KMS-11 (cell line): ENCODE measurements around the gene INHBC.
"Not testable (repeated sequence)": the region's sequence is repeated elsewhere in the genome, so short reads cannot be mapped to it uniquely, and the experiment has no call there.

Experiments used
- H2AFZ ChIP-seq: fragments of 200-600 bp; sonication (generic); 2 replicates; pipeline ENCODE4 v1.6.1; 2016; ENCODE audit warnings: antibody characterized with exemption, mixed run types, low read depth
- H3K27ac ChIP-seq: fragments of 200-600 bp; sonication (generic); 2 replicates; pipeline ENCODE4 v1.6.1; 2016; ENCODE audit warnings: mild to moderate bottlenecking, mixed run types
- H3K27me3 ChIP-seq: fragments of 200-600 bp; sonication (generic); 2 replicates; pipeline ENCODE4 v1.6.1; 2017; ENCODE audit warnings: mild to moderate bottlenecking, low read depth, mixed run types, moderate library complexity; ENCODE audit not compliant: insufficient read depth
- H3K36me3 ChIP-seq: fragments of 200-600 bp; sonication (generic); 2 replicates; pipeline ENCODE4 v1.6.1; 2017; ENCODE audit warnings: mild to moderate bottlenecking, mixed run types; ENCODE audit not compliant: insufficient read depth
- H3K4me1 ChIP-seq: fragments of 200-600 bp; sonication (generic); 2 replicates; pipeline ENCODE4 v1.6.1; 2016; ENCODE audit warnings: mild to moderate bottlenecking, low read depth, mixed run types; ENCODE audit not compliant: poor library complexity, severe bottlenecking
- H3K4me2 ChIP-seq: fragments of 200-600 bp; sonication (generic); 2 replicates; pipeline ENCODE4 v1.7.0; 2016; ENCODE audit warnings: mild to moderate bottlenecking, mixed run types
- H3K4me3 ChIP-seq: fragments of 200-600 bp; sonication (generic); IDR thresholded peaks from 2 replicates; pipeline ENCODE4 v1.6.1; 2017; ENCODE audit warnings: low read depth, low read length, mixed read lengths; ENCODE audit not compliant: insufficient read depth
- H3K79me2 ChIP-seq: fragments of 200-600 bp; sonication (generic); 2 replicates; pipeline ENCODE4 v1.6.1; 2016; ENCODE audit warnings: low read depth, mixed run types; ENCODE audit not compliant: insufficient read depth
- H3K9ac ChIP-seq: fragments of 200-600 bp; sonication (generic); 2 replicates; pipeline ENCODE4 v1.6.1; 2016; ENCODE audit warnings: mild to moderate bottlenecking, mixed run types
- H4K20me1 ChIP-seq: fragments of 200-600 bp; sonication (generic); 2 replicates; pipeline ENCODE4 v1.6.1; 2016; ENCODE audit warnings: mild to moderate bottlenecking, mixed run types; ENCODE audit not compliant: insufficient read depth
- TF ChIP-seq, protein P1 (sequence below): fragments of 200-600 bp; sonication (generic); conservative IDR thresholded peaks from 2 replicates; pipeline ENCODE4 v1.6.1; 2017; ENCODE audit warnings: low read depth, mild to moderate bottlenecking, antibody characterized with exemption, low read length, moderate library complexity, mixed read lengths

The INHBC gene

DNA sequence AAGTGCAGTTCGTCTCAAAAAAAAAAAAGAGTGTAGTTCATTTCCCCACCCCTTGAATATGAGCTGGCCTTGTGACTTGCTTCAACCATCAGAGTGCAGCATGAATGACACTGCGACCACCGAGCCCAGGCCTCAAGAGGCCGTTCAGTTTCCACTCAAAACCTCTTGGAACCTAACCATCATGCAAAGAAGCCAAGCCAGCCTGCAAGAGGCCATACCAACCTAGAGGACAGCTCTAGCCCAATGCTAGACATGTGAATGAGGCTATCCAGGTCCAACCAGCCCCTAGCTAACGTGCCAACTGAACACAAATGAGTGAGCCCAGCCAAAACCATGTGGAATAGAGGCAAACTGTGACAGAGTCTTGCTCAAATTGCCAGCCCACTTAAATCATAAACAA is 33.4 kb upstream of the INHBC start:
- TF ChIP-seq, protein P1, sequence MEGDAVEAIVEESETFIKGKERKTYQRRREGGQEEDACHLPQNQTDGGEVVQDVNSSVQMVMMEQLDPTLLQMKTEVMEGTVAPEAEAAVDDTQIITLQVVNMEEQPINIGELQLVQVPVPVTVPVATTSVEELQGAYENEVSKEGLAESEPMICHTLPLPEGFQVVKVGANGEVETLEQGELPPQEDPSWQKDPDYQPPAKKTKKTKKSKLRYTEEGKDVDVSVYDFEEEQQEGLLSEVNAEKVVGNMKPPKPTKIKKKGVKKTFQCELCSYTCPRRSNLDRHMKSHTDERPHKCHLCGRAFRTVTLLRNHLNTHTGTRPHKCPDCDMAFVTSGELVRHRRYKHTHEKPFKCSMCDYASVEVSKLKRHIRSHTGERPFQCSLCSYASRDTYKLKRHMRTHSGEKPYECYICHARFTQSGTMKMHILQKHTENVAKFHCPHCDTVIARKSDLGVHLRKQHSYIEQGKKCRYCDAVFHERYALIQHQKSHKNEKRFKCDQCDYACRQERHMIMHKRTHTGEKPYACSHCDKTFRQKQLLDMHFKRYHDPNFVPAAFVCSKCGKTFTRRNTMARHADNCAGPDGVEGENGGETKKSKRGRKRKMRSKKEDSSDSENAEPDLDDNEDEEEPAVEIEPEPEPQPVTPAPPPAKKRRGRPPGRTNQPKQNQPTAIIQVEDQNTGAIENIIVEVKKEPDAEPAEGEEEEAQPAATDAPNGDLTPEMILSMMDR: no peak
- no peak overlapping the region for H3K4me2 ChIP-seq
- H4K20me1 ChIP-seq: no peaks in the 10 kb centered on the region
- H3K27ac ChIP-seq: no peak overlapping the region
- no peaks in the 10 kb centered on the region for H3K4me1 ChIP-seq
- no peak overlapping the region for H3K4me3 ChIP-seq
- no peaks in the 10 kb centered on the region for H3K27me3 ChIP-seq
- no peaks in the 10 kb centered on the region for H3K36me3 ChIP-seq
- H3K9ac ChIP-seq: no peak overlapping the region
- H2AFZ ChIP-seq: no peak overlapping the region
- H3K79me2 ChIP-seq: no peaks in the 10 kb centered on the region

DNA sequence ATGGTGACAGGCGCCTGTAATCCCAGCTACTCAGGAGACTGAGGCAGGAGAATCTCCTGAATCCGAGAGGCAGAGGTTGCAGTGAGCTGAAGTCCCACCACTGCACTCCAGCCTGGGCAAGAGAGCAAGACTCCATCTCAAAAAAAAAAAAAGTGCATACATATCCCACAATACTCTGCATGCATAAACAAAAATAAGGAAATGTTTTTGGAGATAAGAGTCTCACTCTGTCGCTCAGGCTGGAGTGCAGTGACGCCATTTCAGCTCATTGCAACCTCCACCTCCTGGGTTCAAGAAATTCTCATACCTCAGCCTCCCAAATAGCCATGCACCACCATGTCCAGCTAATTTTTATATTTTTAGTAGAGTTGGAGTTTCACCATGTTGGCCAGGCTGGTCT is 32.4 kb upstream of the INHBC start:
- H3K27me3 ChIP-seq, H3K36me3 ChIP-seq: not testable (repeated sequence)

DNA sequence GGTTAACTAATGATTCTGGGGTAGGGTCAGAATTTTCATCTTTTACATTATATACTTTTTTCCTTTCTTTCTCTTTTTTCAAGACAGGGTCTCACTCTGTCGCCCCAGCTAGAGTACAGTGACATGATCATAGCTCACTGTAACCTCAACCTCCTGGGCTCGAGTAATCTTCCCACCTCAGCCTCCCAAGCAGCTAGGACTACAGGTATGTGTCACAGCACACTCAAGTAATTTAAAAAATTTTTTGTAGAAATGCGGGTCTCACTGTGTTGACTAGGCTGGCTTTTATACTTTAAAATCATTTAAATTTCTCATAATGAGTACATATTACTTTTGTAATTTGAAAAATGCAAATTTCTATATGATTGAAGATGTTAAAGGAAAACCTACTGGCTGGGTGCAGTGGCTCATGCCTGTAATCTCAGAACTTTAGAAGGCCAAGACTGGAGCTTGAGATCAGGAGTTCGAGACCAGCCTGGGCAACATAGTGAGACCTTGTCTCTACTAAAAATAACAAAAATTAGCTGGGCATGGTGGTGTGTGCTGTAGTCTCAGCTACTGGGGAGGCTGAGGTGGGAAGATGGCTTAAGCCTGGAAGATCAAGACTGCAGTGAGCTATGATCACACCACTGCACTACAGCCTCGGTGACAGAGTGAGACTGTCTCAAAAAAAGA is 29.5 kb upstream of the INHBC start:
- no peak overlapping the region for H3K4me3 ChIP-seq
- no peak overlapping the region for H2AFZ ChIP-seq
- TF ChIP-seq, protein P1: no peak
- H3K79me2 ChIP-seq: no peaks in the 10 kb centered on the region
- no peaks in the 10 kb centered on the region for H3K27me3 ChIP-seq
- no peak overlapping the region for H3K27ac ChIP-seq
- H3K9ac ChIP-seq: no peak overlapping the region
- H3K4me1 ChIP-seq: no peaks in the 10 kb centered on the region
- H3K36me3 ChIP-seq: no peaks in the 10 kb centered on the region
- H3K4me2 ChIP-seq: no peak overlapping the region
- no peaks in the 10 kb centered on the region for H4K20me1 ChIP-seq

More for the DNA sequence above, 32.4 kb upstream of the INHBC start:
- not testable (repeated sequence) for H2AFZ ChIP-seq, H3K4me3 ChIP-seq, H3K9ac ChIP-seq, H3K27ac ChIP-seq, H3K79me2 ChIP-seq, H4K20me1 ChIP-seq, H3K4me2 ChIP-seq, H3K4me1 ChIP-seq

DNA sequence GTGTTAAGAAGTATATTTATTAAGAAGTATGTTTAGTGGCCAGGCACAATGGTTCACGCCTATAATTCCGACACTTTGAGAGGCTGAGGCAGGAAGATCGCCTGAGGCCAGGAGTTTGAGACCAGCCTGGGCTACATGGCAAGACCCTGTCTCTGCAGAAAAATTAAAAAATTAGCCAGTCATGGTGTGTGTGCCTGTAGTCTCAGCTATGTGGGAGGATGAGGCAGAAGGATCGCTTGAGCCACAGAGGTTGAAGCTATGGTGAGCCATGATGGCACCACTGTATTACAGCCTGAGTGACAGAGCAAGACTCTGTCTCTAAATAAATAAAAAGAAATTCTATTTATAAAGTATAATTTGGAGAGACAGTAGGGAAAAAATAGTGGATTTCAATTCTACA is 24.1 kb upstream of the INHBC start:
- TF ChIP-seq, protein P1: no peak
- no peak overlapping the region for H3K4me3 ChIP-seq
- H3K4me1 ChIP-seq: no peaks in the 10 kb centered on the region
- no peaks in the 10 kb centered on the region for H3K36me3 ChIP-seq
- no peak overlapping the region for H3K27ac ChIP-seq
- no peaks in the 10 kb centered on the region for H4K20me1 ChIP-seq
- no peaks in the 10 kb centered on the region for H3K79me2 ChIP-seq
- H3K9ac ChIP-seq: no peak overlapping the region
- no peaks in the 10 kb centered on the region for H3K27me3 ChIP-seq
- H2AFZ ChIP-seq: no peak overlapping the region
- no peak overlapping the region for H3K4me2 ChIP-seq

DNA sequence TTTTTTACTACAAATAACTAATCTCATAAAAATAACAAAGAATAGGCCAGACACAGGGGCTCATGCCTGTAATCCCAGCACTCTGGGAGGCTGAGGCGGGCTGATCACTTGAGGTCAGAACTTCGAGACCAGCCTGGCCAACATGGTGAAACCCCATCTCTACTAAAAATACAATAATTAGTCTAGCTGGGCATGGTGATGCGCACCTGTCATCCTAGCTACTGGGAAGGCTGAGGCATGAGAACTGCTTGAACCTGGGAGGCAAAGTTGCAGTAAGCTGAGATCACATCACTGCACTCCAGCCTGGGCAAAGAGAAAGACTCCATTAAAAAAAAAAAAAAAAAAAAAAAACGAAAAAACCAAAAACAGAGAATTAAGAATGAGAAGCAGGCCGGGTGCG is 20.4 kb upstream of the INHBC start:
- H3K4me3 ChIP-seq, H3K27ac ChIP-seq, H4K20me1 ChIP-seq, H3K36me3 ChIP-seq, H3K9ac ChIP-seq, H3K4me2 ChIP-seq, H3K27me3 ChIP-seq, H2AFZ ChIP-seq, H3K79me2 ChIP-seq: not testable (repeated sequence)
- peaks cover 12% of the 10 kb centered on the region for H3K4me1 ChIP-seq
